ENCODE data around the gene FAM20B.

- TF ChIP-seq CTCF (IDR thresholded peaks at IDR 0.05) (peak; percentile 93 to 99 (median 96)), POLR2A (IDR thresholded peaks at IDR 0.05) (no peak), POLR2AphosphoS5 (IDR thresholded peaks at IDR 0.05) (no peak), EP300 (IDR thresholded peaks at IDR 0.05) (no peak)
These were observed 22.9 kb upstream of the FAM20B start for GRCh38 chr1:179002552-179003345.

All from sigmoid colon (tissue), 4 donors.